ENCODE measurements around the gene HEATR1. TPM values are rescaled to one million over a fixed set of nuclear protein-coding genes. Genes with fewer than 3 reads are reported as not detected.
"Not testable (repeated sequence)": the region's sequence is repeated elsewhere in the genome, so short reads cannot be mapped to it uniquely, and the experiment has no call there.

HEATR1 gene
- total RNA-seq, 1 donor from 2014 or later, result 9.6 TPM

GRCh38 chr1:236523704-236524141 is 80.6 kb downstream of the HEATR1 start, which contains the start of gene LGALS8:
Gene LGALS8, plus strand, starts transcription at chr1:236523982. Its CDS starts 2,089 bp downstream, at chr1:236526071.
- intact Hi-C loops (cut with DNase I), result loop anchor here (5.0 kb wide), 1 partner anchor 241 kb away; the partner anchor contains the start of gene ERO1B

GRCh38 chr1:236522937-236523703 is 81.2 kb downstream of the HEATR1 start:
- DNase-seq (ENCODE audit: missing footprints) (no peak), ATAC-seq (peak; percentile 59)
- intact Hi-C loops (cut with DNase I), result loop anchor here (5.0 kb wide), 1 partner anchor 241 kb away; the partner anchor contains the start of gene ERO1B

More at GRCh38 chr1:236523704-236524141, 80.6 kb downstream of the HEATR1 start, which contains the start of gene LGALS8:
- ATAC-seq, result peak; percentile 96
- DNase-seq (ENCODE audit: missing footprints), result peak; percentile 96

- ATAC-seq (no peak), DNase-seq (ENCODE audit: missing footprints) (no peak)
- intact Hi-C loops (cut with DNase I), result loop anchor here (5.0 kb wide), 1 partner anchor 238 kb away; the partner anchor contains the start of gene ERO1B
Measured at GRCh38 chr1:236520445-236521005, 83.8 kb downstream of the HEATR1 start.

GRCh38 chr1:236518322-236518721 is 86.0 kb downstream of the HEATR1 start:
- ATAC-seq (no peak), DNase-seq (ENCODE audit: missing footprints) (no peak)
- intact Hi-C loops (cut with DNase I), result no loop called here

GRCh38 chr1:236516929-236517704 is 87.2 kb downstream of the HEATR1 start:
- DNase-seq (ENCODE audit: missing footprints) (no peak), ATAC-seq (no peak)
- intact Hi-C loops (cut with DNase I), result no loop called here

GRCh38 chr1:236515443-236515958 is 88.8 kb downstream of the HEATR1 start:
- intact Hi-C loops (cut with DNase I), result no loop called here
- ATAC-seq (no peak), DNase-seq (ENCODE audit: missing footprints) (no peak)

GRCh38 chr1:236514703-236515442 is 89.4 kb downstream of the HEATR1 start:
- no peak for ATAC-seq
- no peak for DNase-seq (ENCODE audit: missing footprints)
- intact Hi-C loops (cut with DNase I), result no loop called here

- intact Hi-C loops (cut with DNase I), result no loop called here
- ATAC-seq, result no peak
- no peak for DNase-seq (ENCODE audit: missing footprints)
Measured at GRCh38 chr1:236511735-236512418, 92.4 kb downstream of the HEATR1 start.

- DNase-seq (ENCODE audit: missing footprints) (no peak), ATAC-seq (no peak)
- intact Hi-C loops (cut with DNase I), result no loop called here
Measured at GRCh38 chr1:236509647-236510401, 94.5 kb downstream of the HEATR1 start.

- DNase-seq (ENCODE audit: missing footprints), result no peak
- intact Hi-C loops (cut with DNase I), result no loop called here
- ATAC-seq, result no peak
Measured at GRCh38 chr1:236509203-236509602, 95.1 kb downstream of the HEATR1 start.

GRCh38 chr1:236508593-236509027 is 95.7 kb downstream of the HEATR1 start:
- ATAC-seq, result no peak
- intact Hi-C loops (cut with DNase I), result no loop called here
- no peak for DNase-seq (ENCODE audit: missing footprints)

GRCh38 chr1:236507022-236507700 is 97.2 kb downstream of the HEATR1 start:
- intact Hi-C loops (cut with DNase I), result no loop called here
- no peak for DNase-seq (ENCODE audit: missing footprints)
- ATAC-seq, result peak; percentile 95

GRCh38 chr1:236504338-236504737 is 100.0 kb downstream of the HEATR1 start:
- ATAC-seq; DNase-seq (ENCODE audit: missing footprints); intact Hi-C loops (cut with DNase I): not testable (repeated sequence)

GRCh38 chr1:236502972-236503639 is 101.2 kb downstream of the HEATR1 start:
- intact Hi-C loops (cut with DNase I), result no loop called here
- no peak for ATAC-seq
- no peak for DNase-seq (ENCODE audit: missing footprints)

GRCh38 chr1:236502579-236502971 is 101.7 kb downstream of the HEATR1 start:
- intact Hi-C loops (cut with DNase I), result no loop called here
- DNase-seq (ENCODE audit: missing footprints), result no peak
- ATAC-seq, result no peak

GRCh38 chr1:236501093-236501492 is 103.2 kb downstream of the HEATR1 start:
- DNase-seq (ENCODE audit: missing footprints), result no peak
- intact Hi-C loops (cut with DNase I), result no loop called here
- ATAC-seq, result no peak
